Osteoblast (primary cell): ENCODE measurements around the gene CNOT4. TPM values are rescaled to one million over a fixed set of nuclear protein-coding genes. Genes with fewer than 3 reads are reported as not detected.

ENCODE experiments used
- DNase-seq: peaks from one replicate; pipeline ENCODE4 v3.0.0; 2011; ENCODE audit warnings: low spot score, mixed read lengths; ENCODE audit not compliant: insufficient read length; ENCODE audit errors: missing footprints
- H2AFZ ChIP-seq: 2 replicates; pipeline ENCODE4 v1.6.0; 2011; ENCODE audit warnings: mild to moderate bottlenecking, low read length
- H3K27ac ChIP-seq: 2 replicates; pipeline ENCODE4 v1.5.1; 2011; ENCODE audit warnings: mild to moderate bottlenecking, low read depth, low read length, moderate library complexity
- H3K27me3 ChIP-seq: 2 replicates; pipeline ENCODE4 v1.6.0; 2012; ENCODE audit warnings: mild to moderate bottlenecking, control low read depth, inconsistent platforms, low read length, moderate library complexity; ENCODE audit not compliant: insufficient read depth
- H3K36me3 ChIP-seq: 2 replicates; pipeline ENCODE4 v1.5.1; 2011; ENCODE audit warnings: mild to moderate bottlenecking, low read length, control low read depth, moderate library complexity; ENCODE audit not compliant: insufficient read depth
- H3K4me1 ChIP-seq: 2 replicates; pipeline ENCODE4 v1.5.1; 2011; ENCODE audit warnings: mild to moderate bottlenecking, low read length, control low read depth, moderate library complexity; ENCODE audit not compliant: insufficient read depth
- H3K4me2 ChIP-seq: 2 replicates; pipeline ENCODE4 v1.6.0; 2011; ENCODE audit warnings: mild to moderate bottlenecking, low read length; ENCODE audit not compliant: insufficient read depth
- H3K4me3 ChIP-seq: fragments of 200-600 bp; sonication (generic); 3 replicates; pipeline ENCODE4 v1.5.1; 2012; ENCODE audit warnings: mild to moderate bottlenecking, low read length, inconsistent platforms; ENCODE audit not compliant: insufficient read depth
- H3K79me2 ChIP-seq: 2 replicates; pipeline ENCODE4 v1.6.0; 2012; ENCODE audit warnings: mild to moderate bottlenecking, low read length, control low read depth, inconsistent platforms; ENCODE audit not compliant: insufficient read depth
- H3K9me3 ChIP-seq: 2 replicates; pipeline ENCODE4 v1.5.1; 2011; ENCODE audit warnings: low read depth, low read length, control low read depth
- H4K20me1 ChIP-seq: 2 replicates; pipeline ENCODE4 v1.6.0; 2012; ENCODE audit warnings: mild to moderate bottlenecking, low read length, control low read depth; ENCODE audit not compliant: insufficient read depth
- total RNA-seq: library from RNA; depleted of rRNA; stranded (reverse); fragments of >200 nt; gene quantifications from 2 replicates; pipeline ENCODE4 v1.2.3, GENCODE V29; 2012
- TF ChIP-seq, protein P1 (sequence below): IDR thresholded peaks from 2 replicates; pipeline ENCODE4 v1.5.1; 2011; ENCODE audit warnings: mild to moderate bottlenecking, low read depth, low read length, moderate library complexity; ENCODE audit errors: extremely low read depth

CNOT4 gene
- total RNA-seq, 1 donor: 13.4 TPM

DNA sequence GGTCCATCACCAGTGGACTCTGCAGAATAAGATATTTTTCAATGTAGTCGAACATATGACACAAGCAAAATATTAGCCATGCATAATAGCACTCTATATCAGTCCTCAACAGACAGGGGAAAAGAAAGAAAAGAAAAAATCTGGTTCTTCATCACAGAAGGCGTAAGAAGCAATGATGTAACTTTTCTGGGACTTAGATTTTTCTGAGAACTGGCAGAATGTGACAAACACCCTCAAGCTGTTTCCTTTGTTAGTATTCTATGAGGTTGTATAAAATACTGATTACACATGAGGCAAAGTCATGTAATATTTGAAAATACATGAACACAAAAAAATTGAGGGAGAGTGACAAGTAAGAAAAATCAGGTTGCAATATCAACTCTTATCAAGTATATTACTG, 84.9 kb downstream of the CNOT4 start:
- no peak for DNase-seq
- H3K9me3 ChIP-seq: no peaks in the 10 kb centered on the region
- H4K20me1 ChIP-seq: peaks cover 47% of the 10 kb centered on the region
- TF ChIP-seq, protein P1, sequence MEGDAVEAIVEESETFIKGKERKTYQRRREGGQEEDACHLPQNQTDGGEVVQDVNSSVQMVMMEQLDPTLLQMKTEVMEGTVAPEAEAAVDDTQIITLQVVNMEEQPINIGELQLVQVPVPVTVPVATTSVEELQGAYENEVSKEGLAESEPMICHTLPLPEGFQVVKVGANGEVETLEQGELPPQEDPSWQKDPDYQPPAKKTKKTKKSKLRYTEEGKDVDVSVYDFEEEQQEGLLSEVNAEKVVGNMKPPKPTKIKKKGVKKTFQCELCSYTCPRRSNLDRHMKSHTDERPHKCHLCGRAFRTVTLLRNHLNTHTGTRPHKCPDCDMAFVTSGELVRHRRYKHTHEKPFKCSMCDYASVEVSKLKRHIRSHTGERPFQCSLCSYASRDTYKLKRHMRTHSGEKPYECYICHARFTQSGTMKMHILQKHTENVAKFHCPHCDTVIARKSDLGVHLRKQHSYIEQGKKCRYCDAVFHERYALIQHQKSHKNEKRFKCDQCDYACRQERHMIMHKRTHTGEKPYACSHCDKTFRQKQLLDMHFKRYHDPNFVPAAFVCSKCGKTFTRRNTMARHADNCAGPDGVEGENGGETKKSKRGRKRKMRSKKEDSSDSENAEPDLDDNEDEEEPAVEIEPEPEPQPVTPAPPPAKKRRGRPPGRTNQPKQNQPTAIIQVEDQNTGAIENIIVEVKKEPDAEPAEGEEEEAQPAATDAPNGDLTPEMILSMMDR: no peak
- no peaks in the 10 kb centered on the region for H3K36me3 ChIP-seq
- H2AFZ ChIP-seq: no peak overlapping the region
- H3K4me1 ChIP-seq: no peaks in the 10 kb centered on the region
- H3K4me3 ChIP-seq: no peak overlapping the region
- no peak overlapping the region for H3K4me2 ChIP-seq
- no peak overlapping the region for H3K27ac ChIP-seq
- H3K79me2 ChIP-seq: peaks cover 59% of the 10 kb centered on the region
- no peaks in the 10 kb centered on the region for H3K27me3 ChIP-seq

- H3K4me1 ChIP-seq: no peaks in the 10 kb centered on the region
- no peaks in the 10 kb centered on the region for H3K27me3 ChIP-seq
- H3K79me2 ChIP-seq: peaks cover 44% of the 10 kb centered on the region
- DNase-seq: no peak
- no peaks in the 10 kb centered on the region for H3K36me3 ChIP-seq
- TF ChIP-seq, protein P1: no peak
- H3K9me3 ChIP-seq: no peaks in the 10 kb centered on the region
- no peak overlapping the region for H3K4me2 ChIP-seq
- H4K20me1 ChIP-seq: peaks cover 39% of the 10 kb centered on the region
- no peak overlapping the region for H3K4me3 ChIP-seq
- H3K27ac ChIP-seq: no peak overlapping the region
- H2AFZ ChIP-seq: no peak overlapping the region
These were observed 89.1 kb downstream of the CNOT4 start for GRCh38 chr7:135420786-135421185.

- no peaks in the 10 kb centered on the region for H3K4me1 ChIP-seq
- DNase-seq: no peak
- H4K20me1 ChIP-seq: peaks cover 17% of the 10 kb centered on the region
- peaks cover 12% of the 10 kb centered on the region for H3K79me2 ChIP-seq
- no peak overlapping the region for H3K4me3 ChIP-seq
- no peaks in the 10 kb centered on the region for H3K9me3 ChIP-seq
- no peak overlapping the region for H3K27ac ChIP-seq
- H3K4me2 ChIP-seq: no peak overlapping the region
- TF ChIP-seq, protein P1: no peak
- no peak overlapping the region for H2AFZ ChIP-seq
- no peaks in the 10 kb centered on the region for H3K27me3 ChIP-seq
- H3K36me3 ChIP-seq: no peaks in the 10 kb centered on the region
These were observed 93.5 kb downstream of the CNOT4 start for GRCh38 chr7:135416431-135416830.

DNA sequence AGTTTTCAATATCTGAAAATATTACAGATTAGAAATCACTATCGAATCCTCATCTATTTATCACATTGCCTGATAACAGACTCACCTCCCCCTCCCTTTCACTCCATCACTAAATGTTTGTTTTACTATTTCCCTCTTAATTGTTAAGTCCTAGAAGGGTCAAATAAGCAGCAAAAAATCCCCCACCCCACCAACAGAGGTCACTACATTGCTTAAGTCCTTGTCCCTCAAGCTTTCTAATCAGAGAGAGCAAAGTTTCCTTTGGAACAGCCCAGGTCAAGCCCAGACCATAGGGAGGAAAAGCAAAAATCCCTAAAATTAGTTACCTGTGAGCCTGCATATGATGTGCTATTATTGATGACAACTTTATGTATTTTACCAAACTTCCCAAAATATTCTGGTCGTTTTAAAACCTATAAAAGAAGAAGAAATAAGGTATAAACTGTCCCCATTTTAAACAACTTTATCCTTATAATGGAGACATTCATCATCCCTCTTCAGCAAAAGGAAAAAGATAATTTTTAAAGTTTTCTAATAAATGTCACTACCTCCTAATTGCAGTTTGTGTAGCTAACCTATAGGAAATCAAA, 95.0 kb downstream of the CNOT4 start:
- no peak overlapping the region for H3K4me3 ChIP-seq
- DNase-seq: no peak
- H3K79me2 ChIP-seq: peaks cover 12% of the 10 kb centered on the region
- no peaks in the 10 kb centered on the region for H3K9me3 ChIP-seq
- H2AFZ ChIP-seq: no peak overlapping the region
- H3K27me3 ChIP-seq: no peaks in the 10 kb centered on the region
- H4K20me1 ChIP-seq: peaks cover 17% of the 10 kb centered on the region
- TF ChIP-seq, protein P1: peak; percentile 65
- H3K4me1 ChIP-seq: no peaks in the 10 kb centered on the region
- H3K27ac ChIP-seq: no peak overlapping the region
- no peaks in the 10 kb centered on the region for H3K36me3 ChIP-seq
- H3K4me2 ChIP-seq: no peak overlapping the region
